CD1c-positive myeloid dendritic cell (primary cell): ENCODE measurements around the gene ISCA2.

Experiments used
- DNase-seq: peaks from one replicate; pipeline ENCODE4 v3.0.0-alpha.2; 2016; ENCODE audit errors: extremely low spot score

ISCA2 gene

GRCh38 chr14:74482571-74482970 lies 11.0 kb upstream of the ISCA2 start:
- DNase-seq = no peak

DNA sequence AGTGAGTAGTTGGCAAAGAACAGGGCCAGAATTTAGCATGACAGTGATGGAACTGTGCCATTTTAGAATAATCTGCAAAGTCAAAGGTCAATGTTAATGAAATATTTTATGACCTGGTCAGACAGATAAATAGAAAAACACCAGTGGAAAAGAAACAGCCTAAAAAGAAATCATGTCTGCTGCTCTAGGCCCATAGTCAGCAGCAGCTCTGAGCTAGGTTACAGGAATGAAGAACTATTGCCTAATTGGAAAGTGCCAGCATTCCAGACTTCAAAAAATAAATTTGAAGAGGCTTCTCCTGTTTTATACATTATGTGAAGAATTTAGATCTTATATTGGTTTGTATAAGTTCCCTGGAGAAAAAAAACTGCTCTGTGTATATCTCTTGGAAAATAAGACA lies 10.2 kb upstream of the ISCA2 start:
- no peak for DNase-seq

DNA sequence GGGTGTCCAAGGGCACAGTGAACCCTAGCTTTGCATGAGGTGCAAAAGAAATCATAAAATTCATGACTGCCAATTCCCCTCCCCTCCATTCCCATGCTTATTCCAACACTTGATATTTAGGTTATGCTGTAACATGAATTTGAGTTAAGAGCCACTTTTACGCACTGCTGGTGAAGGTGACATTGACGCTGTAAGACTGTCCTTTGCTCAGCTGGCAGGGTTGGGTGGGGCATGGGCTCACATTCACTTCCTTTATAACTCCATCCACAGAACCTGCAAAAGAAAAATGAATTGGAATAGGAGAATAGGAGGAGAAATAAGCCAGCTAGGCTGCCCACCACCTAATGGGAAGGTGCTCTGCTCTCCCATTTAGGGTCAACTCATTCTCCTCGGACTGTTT lies 7.4 kb upstream of the ISCA2 start:
- no peak for DNase-seq

DNA sequence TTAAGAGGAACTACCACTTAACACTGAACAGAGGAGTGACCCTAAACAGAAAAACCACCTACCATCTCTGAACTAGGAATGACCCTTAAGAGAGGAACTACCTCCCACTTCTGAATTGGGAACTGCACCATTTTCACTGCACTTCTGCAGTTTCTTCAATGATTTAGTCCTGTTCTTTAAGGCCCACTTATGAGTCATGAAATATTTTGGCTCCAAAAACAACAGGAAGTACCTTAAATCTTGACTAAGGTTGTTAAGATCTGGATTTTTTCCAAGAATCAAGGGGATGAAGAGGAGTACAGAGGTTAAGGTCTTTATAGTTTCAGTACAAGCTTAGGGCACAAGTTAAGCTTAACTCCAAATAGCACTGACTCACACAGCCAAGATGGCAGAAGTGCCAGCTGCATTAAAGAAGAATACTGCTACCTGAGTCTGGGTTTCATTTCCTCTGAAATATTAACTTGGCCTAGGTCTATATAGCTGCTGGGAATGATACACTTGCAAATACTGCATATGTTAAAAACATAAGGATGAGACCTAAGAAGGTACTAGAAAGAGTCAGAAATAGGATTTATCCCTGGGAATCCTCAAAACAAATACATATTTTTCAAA lies 4.7 kb upstream of the ISCA2 start:
- DNase-seq = peak; percentile 95

GRCh38 chr14:74490486-74490885 lies 3.1 kb upstream of the ISCA2 start:
- peak; percentile 22 for DNase-seq

DNA sequence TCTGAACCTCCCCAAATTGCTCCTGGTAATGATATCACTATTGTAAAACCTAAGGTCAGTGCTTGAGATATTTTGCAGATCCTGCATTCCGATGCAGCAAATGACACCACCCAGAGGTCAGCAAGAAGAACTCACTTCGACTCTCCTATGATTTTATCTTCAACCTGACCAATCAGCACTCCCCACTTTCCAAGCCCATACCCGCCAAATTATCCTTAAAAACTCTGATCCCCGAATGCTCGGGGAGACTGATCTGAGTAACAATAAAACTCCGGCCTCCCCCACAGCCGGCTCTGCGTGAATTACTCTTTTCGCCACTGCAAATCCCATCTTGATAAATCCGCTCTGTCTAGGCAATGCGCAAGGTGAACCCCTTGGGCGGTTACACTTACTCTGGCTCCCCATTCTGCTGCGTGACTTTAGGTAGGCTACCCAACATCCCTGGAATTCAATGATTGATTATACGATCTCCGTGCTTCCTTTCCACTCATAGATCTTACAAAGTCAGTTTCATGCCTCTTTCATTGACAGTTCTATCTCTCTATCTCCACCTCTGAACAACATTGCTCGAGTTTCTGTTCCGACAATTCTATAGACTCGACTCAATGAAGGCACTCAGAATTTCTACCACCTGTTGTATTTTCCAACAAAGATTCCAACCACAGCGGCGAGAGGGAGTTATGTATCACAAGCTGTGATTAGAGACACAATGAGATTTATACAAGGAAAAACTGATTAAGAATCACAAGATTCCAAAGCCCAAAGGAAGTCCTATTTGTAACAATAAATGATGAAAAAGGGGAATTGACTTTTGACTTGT lies 1.4 kb upstream of the ISCA2 start:
- peak; percentile 69 for DNase-seq

- no peak for DNase-seq
These were observed 706 bp upstream of the ISCA2 start, which contains the start of gene NPC2 for GRCh38 chr14:74492776-74493342. TSS of gene NPC2 (minus strand) at chr14:74493305. CDS start at chr14:74493274, 31 bp downstream.

- no peak for DNase-seq
These were observed 1.8 kb downstream of the ISCA2 start for GRCh38 chr14:74495356-74495755.

- no peak for DNase-seq
These were observed 7.0 kb downstream of the ISCA2 start for GRCh38 chr14:74500417-74501134.

DNA sequence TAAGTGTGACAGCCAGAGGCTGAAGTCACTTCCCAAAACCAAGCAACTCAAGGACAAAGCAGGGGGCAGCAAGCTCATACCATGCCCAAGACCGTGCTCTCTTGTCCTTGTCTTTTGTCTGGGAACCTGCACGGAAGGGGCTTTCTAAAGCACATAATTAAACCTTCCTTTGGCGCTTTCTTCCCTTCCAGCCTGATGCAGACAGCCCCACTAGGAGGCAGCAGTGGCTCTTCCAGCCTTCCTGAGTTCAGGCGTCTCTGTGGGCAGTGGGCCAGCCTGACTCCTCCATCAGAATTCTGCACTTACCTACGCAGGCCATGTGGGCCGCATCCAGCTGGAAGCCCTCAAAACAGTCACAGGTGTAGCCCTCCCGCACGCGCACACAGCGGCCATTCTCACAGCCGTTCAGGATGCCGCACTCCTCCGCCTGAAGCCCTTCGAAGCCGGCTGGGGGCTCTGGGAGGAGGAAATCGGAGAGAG lies 7.6 kb downstream of the ISCA2 start:
- no peak for DNase-seq

DNA sequence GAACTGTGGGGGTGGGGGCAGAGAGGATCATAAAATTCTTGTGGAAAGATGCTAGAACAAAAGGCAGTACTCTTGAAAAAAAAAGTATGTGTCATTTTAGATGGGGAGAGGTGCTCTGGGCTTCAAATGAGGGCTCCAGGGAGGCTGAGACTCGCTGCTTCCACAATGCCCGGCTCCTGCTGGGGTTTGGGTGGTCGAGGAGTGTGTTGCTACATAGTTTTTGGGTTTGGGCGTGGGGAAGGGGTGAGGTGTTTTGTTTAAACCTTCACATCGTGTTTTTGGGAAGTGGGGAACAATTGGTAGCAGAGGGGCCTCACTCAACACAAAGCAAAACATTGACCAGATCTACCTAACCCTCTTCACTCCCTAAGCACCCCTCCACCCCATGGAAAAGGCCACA lies 8.1 kb downstream of the ISCA2 start:
- DNase-seq = no peak

DNA sequence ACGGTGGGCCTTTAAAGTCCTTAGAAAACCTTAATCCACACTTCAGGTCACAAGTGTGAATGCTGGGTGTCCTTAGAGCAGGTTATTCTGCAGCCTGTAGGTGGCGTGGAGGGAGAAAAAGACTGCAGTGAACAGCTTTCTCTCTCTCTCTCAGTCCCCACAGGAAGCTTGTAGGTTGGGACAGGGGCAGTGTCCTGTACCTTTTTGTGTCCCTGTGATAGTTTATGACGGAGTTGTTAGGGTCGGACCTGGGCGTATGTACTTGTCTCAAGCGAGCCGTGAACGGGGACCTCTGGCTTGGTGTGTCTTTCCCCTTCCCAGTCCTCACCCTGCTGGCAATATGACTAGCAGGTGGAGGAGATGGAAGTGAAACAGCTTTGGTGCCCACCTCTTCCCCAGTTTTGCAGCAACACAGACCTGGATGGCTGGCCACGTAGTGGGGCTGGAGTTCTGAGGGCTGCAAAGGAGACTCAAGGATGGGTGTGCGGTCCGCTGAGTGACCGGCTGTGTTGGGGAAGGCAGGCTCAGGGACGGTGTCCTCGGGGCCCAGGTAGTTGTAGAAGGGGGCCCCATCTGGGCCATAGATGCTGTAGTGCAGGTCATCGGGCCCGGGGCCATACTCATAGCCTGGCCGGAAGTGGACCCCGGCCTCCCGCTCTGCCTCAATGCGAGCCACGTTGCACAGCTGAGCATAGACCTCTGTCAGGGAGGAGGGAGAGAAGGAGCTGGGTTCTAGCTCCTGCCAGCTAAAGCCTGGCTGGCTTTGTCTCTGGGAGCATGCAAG lies 8.9 kb downstream of the ISCA2 start:
- peak; percentile 15 for DNase-seq

GRCh38 chr14:74503291-74503937 lies 9.8 kb downstream of the ISCA2 start:
- DNase-seq = no peak

- DNase-seq = no peak
These were observed 10.4 kb downstream of the ISCA2 start for GRCh38 chr14:74503938-74504335.

GRCh38 chr14:74504412-74504811 lies 10.8 kb downstream of the ISCA2 start:
- DNase-seq = no peak

DNA sequence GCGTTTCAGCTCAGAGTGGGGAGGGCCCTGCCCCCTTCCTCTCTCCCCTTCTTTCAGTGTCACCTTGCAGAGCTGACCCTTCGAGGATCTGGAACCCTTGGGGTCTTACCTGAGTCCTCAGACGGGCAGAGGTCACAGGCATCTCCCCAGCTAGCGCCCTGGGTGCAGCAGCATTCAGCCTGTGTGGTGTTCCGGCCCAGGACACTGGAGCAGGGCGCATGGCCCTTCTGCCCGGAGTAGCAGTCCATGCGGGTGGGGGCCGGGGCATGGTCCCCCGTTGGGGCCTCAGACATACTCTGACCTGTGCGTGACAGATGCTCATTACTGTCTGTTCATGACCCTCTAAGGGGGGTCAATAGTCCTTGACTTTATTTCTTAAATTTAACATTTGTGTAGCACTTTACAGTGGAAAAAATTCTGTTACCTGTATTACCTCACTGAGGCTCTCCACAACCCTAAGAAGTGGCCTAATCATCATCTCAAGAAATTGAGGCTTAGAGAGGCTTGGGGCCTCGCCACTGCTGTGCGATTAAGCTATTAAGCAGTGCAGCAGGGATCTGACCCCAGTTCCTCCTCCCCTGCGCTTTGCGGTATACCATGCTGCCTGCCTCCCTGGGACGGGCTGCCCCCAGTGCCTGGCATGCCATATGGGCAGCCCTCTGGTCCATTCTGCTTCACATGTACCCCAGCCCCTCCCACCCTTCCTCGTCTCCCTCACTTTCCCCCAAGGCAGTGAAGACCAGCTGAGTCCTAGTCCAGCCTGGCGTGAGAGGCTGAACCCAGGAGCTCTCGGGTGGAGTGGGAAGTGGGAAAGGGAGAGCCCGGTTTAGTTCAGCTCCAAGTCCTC lies 11.5 kb downstream of the ISCA2 start:
- DNase-seq = no peak

DNA sequence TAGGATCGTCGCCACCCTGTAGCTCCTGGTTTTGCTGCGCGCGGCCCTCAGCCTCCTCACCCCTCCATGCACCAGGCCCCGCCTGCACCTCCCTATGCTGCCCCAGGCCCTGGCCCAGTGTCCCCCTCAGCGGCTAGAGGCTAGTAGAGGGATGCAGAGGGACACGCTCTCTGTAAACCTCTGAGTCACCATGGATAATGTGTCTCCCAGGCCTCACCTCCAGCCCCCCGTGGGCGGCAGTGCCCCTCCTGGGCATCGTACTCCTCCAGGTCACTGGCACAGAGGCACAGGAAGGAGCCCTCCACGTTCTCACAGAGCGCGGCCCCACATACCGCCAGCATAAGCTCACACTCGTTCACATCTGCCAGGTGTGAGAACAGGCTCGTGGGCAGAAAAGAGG lies 12.3 kb downstream of the ISCA2 start:
- DNase-seq = no peak

- DNase-seq = no peak
These were observed 12.9 kb downstream of the ISCA2 start for GRCh38 chr14:74506411-74506851.

GRCh38 chr14:74507085-74507484 lies 13.5 kb downstream of the ISCA2 start:
- no peak for DNase-seq

- no peak for DNase-seq
These were observed 14.3 kb downstream of the ISCA2 start for GRCh38 chr14:74507840-74508239.
